Smooth muscle cell (in vitro differentiated cells): ENCODE data around the gene IKZF1. TPM values are rescaled to one million over a fixed set of nuclear protein-coding genes. Genes with fewer than 3 reads are reported as not detected.

Experiments
- DNase-seq: peaks from one replicate; lab custom pipeline; 2025; ENCODE audit not compliant: unreplicated experiment; lab: John Stamatoyannopoulos, UW
- H2AFZ ChIP-seq: fragments of 200-600 bp; sonication (generic); 2 replicates; pipeline ENCODE4 v1.6.0; 2016; ENCODE audit warnings: antibody characterized with exemption, low read depth, mild to moderate bottlenecking
- H3F3A ChIP-seq: fragments of 200-600 bp; sonication (generic); 2 replicates; pipeline ENCODE4 v1.6.0; 2017; ENCODE audit warnings: antibody characterized with exemption, low read depth
- H3K27ac ChIP-seq: fragments of 200-600 bp; sonication (generic); 2 replicates; pipeline ENCODE4 v1.5.1; 2016; ENCODE audit warnings: low read depth, mild to moderate bottlenecking
- H3K27me3 ChIP-seq: fragments of 200-600 bp; sonication (generic); 2 replicates; pipeline ENCODE4 v1.6.1; 2016; ENCODE audit warnings: low read depth, mild to moderate bottlenecking
- H3K36me3 ChIP-seq: fragments of 200-600 bp; sonication (generic); 2 replicates; pipeline ENCODE4 v1.5.1; 2016; ENCODE audit warnings: low read depth
- H3K4me1 ChIP-seq: fragments of 200-600 bp; sonication (generic); 2 replicates; pipeline ENCODE4 v1.5.1; 2016; ENCODE audit warnings: low read depth
- H3K4me2 ChIP-seq: fragments of 200-600 bp; sonication (generic); 2 replicates; pipeline ENCODE4 v1.6.0; 2016; ENCODE audit warnings: mild to moderate bottlenecking
- H3K4me3 ChIP-seq: fragments of 200-600 bp; sonication (generic); 2 replicates; pipeline ENCODE4 v1.5.1; 2016; ENCODE audit warnings: mild to moderate bottlenecking
- H3K79me2 ChIP-seq: fragments of 200-600 bp; sonication (generic); 2 replicates; pipeline ENCODE4 v1.6.0; 2016; ENCODE audit warnings: low read depth, mild to moderate bottlenecking
- H3K9ac ChIP-seq: fragments of 200-600 bp; sonication (generic); 2 replicates; pipeline ENCODE4 v1.6.0; 2016; ENCODE audit warnings: low read depth
- H3K9me3 ChIP-seq: fragments of 200-600 bp; sonication (generic); replicated peaks from 2 replicates; pipeline ENCODE4 v1.5.1; 2016; ENCODE audit warnings: low read depth
- H4K20me1 ChIP-seq: fragments of 200-600 bp; sonication (generic); 2 replicates; pipeline ENCODE4 v1.6.0; 2016; ENCODE audit warnings: low read depth
- CTCF ChIP-seq: fragments of 200-600 bp; sonication (generic); IDR thresholded peaks from 2 replicates; pipeline ENCODE4 v1.5.1; 2017; ENCODE audit warnings: borderline replicate concordance, mild to moderate bottlenecking, antibody characterized with exemption; ENCODE audit not compliant: insufficient read depth, poor library complexity, severe bottlenecking
- whole genome bisulfite sequencing: methylation state at CpG from one replicate; pipeline ENCODE4 v1.1.7; 2016; ENCODE audit warnings: low lambda C conversion rate; 5-methylcytosine and 5-hydroxymethylcytosine counted together
- polyA plus RNA-seq: library from polyadenylated mRNA; unstranded; fragments of >200 nt; fragmentation: Nextera tagmentation; extraction: Ambion mirVana; gene quantifications from 2 replicates; pipeline ENCODE4 v1.2.1, GENCODE V29; 2016
- total RNA-seq: library from RNA; depleted of rRNA; stranded (reverse); fragments of >200 nt; gene quantifications from 2 replicates; pipeline ENCODE4 v1.2.3, GENCODE V29; 2014

IKZF1 gene
- total and polyA plus RNA-seq, 2 experiments from 2014 or later: not detected

GRCh38 chr7:50324113-50324512, 19.6 kb downstream of the IKZF1 start:
- Histone ChIP-seq H3K9ac (no peak overlapping the region), H3K9me3 (no peaks in the 10 kb centered on the region), H2AFZ (no peak overlapping the region), H3F3A (no peaks in the 10 kb centered on the region), H3K27ac (no peak overlapping the region), H3K79me2 (no peaks in the 10 kb centered on the region), H4K20me1 (no peaks in the 10 kb centered on the region), H3K4me1 (no peaks in the 10 kb centered on the region), H3K4me3 (no peak overlapping the region), H3K27me3 (peaks cover 20% of the 10 kb centered on the region), H3K4me2 (no peak overlapping the region), H3K36me3 (no peaks in the 10 kb centered on the region)
- TF ChIP-seq CTCF: no peak
- 79% methylated on average over 3 of the region's 3 CpGs for WGBS
- no peak for DNase-seq

DNA sequence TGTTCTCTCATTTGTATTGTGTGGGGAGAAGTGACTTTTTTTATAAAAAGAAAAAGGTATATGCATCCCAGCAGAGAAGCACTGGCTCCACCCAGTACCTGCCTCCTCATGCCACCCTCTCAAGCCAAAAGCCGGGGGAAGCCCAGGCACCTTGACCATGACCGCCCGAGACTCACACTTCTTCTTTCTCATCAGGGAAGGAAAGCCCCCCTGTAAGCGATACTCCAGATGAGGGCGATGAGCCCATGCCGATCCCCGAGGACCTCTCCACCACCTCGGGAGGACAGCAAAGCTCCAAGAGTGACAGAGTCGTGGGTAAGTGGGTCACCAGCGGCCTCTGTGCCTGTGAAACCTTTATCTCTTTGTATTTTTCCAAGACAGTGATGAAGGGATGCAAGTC, 22.9 kb downstream of the IKZF1 start:
- Histone ChIP-seq H3K79me2 (no peaks in the 10 kb centered on the region), H4K20me1 (no peaks in the 10 kb centered on the region), H3K9me3 (no peaks in the 10 kb centered on the region), H3K36me3 (no peaks in the 10 kb centered on the region), H3K27ac (no peak overlapping the region), H3K4me1 (peaks cover 3% of the 10 kb centered on the region), H3K4me3 (no peak overlapping the region), H3K9ac (no peak overlapping the region), H3K27me3 (peaks cover 2% of the 10 kb centered on the region), H3K4me2 (no peak overlapping the region), H3F3A (no peaks in the 10 kb centered on the region), H2AFZ (no peak overlapping the region)
- WGBS: 95% methylated on average over 10 of the region's 10 CpGs
- TF ChIP-seq CTCF: no peak
- DNase-seq: no peak

DNA sequence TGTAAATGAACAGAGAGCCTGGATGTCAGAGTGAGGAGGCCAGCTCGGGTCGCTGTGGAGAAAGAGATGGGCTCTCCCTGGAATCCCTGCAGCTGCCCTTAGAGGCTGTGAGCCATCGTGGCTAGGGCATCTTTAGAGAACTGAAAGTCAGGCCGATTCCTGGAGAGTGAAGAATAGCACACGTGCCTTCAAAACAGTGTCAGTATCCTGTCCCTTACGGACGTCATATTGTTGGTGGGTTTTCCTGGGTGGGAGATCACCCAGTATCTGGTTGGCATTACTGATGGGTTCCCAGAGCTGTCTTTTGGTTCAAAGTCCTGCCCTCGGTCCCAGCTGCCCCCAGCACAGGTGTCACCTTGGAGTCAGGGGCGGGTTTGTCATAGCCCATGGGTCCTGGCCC, 25.3 kb downstream of the IKZF1 start:
- Histone ChIP-seq H3K9me3 (no peaks in the 10 kb centered on the region), H2AFZ (no peak overlapping the region), H3K4me3 (no peak overlapping the region), H3F3A (no peaks in the 10 kb centered on the region), H4K20me1 (no peaks in the 10 kb centered on the region), H3K27me3 (no peaks in the 10 kb centered on the region), H3K27ac (no peak overlapping the region), H3K79me2 (no peaks in the 10 kb centered on the region), H3K4me2 (no peak overlapping the region), H3K9ac (no peak overlapping the region), H3K4me1 (peaks cover 8% of the 10 kb centered on the region), H3K36me3 (no peaks in the 10 kb centered on the region)
- TF ChIP-seq CTCF: no peak
- no peak for DNase-seq
- WGBS: 91% methylated on average over 9 of the region's 9 CpGs

DNA sequence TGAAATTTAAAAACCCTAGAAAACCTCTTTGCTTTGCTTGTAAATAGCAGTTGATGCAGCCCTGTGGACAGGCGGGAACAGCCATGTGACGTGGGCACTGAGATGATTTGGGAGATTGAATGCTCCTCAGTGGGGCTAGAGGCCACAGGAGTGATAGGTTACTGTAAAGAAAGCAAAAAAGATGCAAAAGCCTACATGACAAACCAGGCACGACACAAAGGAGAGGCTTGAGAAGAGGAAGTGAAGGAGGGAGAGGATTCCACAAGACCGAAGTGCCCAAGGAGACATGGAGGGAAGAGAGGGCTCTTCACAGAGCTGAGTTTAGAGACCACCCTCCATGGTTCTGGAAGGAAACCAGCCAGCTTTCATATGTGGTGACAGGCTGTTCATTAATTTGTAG, 25.7 kb downstream of the IKZF1 start:
- H3K27me3 ChIP-seq: no peaks in the 10 kb centered on the region
- WGBS: 74% methylated on average over 4 of the region's 4 CpGs
- no peak overlapping the region for H3K27ac ChIP-seq
- H4K20me1 ChIP-seq: no peaks in the 10 kb centered on the region
- H3K9ac ChIP-seq: no peak overlapping the region
- no peak for TF ChIP-seq CTCF
- no peaks in the 10 kb centered on the region for H3K36me3 ChIP-seq
- H3F3A ChIP-seq: no peaks in the 10 kb centered on the region
- H3K4me1 ChIP-seq: peaks cover 8% of the 10 kb centered on the region
- no peak overlapping the region for H3K4me3 ChIP-seq
- H2AFZ ChIP-seq: no peak overlapping the region
- H3K9me3 ChIP-seq: no peaks in the 10 kb centered on the region
- H3K79me2 ChIP-seq: no peaks in the 10 kb centered on the region
- DNase-seq: no peak
- H3K4me2 ChIP-seq: no peak overlapping the region
